Measurements from ENCODE around the gene TMEM258.

The TMEM258 gene

DNA sequence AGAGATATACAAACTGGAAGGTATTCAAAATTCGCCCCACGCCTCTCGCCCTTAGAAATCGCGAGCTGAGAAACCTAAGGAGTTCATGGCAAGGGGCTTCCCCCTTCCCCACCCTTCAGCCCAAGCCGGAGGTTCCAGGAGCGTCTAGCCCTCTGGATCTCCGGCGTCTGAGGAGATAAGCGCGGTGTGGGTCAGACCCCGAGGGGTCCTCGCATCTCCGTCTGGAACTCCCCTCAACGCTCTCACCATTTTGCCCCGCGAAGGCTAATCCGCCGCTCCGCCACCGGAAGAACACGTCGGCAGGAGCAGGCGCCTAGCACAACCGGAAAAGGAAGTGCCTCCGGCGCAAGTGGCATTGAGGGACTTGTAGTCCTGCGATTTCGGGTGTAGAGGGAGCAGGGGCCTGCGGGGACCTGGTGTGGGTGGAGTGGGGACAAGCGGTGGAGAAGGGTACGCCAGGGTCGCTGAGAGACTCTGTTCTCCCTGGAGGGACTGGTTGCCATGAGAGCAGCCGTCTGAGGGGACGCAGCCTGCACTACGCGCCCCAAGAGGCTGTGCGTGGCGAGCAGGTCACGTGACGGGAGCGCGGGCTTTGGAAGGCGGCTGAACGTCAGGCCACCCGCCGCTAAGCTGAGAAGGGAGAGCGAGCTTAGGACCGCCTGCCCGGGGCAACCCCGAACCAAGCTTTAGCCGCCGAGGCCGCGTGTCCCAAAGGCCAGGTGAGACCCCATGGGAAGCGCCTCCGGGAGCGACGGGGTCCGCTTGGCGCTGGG is at the start of gene TMEM258, which contains the start of gene FEN1:
Gene TMEM258 (minus strand): TSS at position 290 of the 773 bp plus-strand sequence. CDS start 41 bp downstream, at position 249.
Gene FEN1 (plus strand): TSS at position 602 of the 773 bp plus-strand sequence. CDS start 2,451 bp downstream, outside the sequence.
- H4K20me1 ChIP-seq (ENCODE audit: insufficient read depth, low read length), result no peaks in the 10 kb centered on the region
- H3K9me2 ChIP-seq (ENCODE audit: low read depth, low read length), result no peaks in the 10 kb centered on the region
- peaks cover 4% of the 10 kb centered on the region; the same call in 1 of the 2 replicates for H3F3A ChIP-seq (ENCODE audit: insufficient read depth, low read length)
- H3K27me3 ChIP-seq (ENCODE audit: insufficient read depth, low read length), result no peaks in the 10 kb centered on the region
- peak within 1 kb of the TSS; percentile 83 for H3K27ac ChIP-seq (ENCODE audit: low read depth, low read length, poor library complexity, severe bottlenecking)
- H3K9ac ChIP-seq (ENCODE audit: low read length), result peak within 1 kb of the TSS; percentile 81
- peaks cover 40% of the 10 kb centered on the region for H3K79me2 ChIP-seq (ENCODE audit: insufficient read depth, low read length)
- peak within 1 kb of the TSS; percentile 95 for H3K4me3 ChIP-seq (ENCODE audit: low read depth, low read length, poor library complexity, severe bottlenecking)
- no peaks in the 10 kb centered on the region for H3K9me3 ChIP-seq (ENCODE audit: low read length)
- no peak for TF ChIP-seq EZH2 (IDR thresholded peaks at IDR 0.05; ENCODE audit: borderline replicate concordance, low read length)
- TF ChIP-seq, protein P1, sequence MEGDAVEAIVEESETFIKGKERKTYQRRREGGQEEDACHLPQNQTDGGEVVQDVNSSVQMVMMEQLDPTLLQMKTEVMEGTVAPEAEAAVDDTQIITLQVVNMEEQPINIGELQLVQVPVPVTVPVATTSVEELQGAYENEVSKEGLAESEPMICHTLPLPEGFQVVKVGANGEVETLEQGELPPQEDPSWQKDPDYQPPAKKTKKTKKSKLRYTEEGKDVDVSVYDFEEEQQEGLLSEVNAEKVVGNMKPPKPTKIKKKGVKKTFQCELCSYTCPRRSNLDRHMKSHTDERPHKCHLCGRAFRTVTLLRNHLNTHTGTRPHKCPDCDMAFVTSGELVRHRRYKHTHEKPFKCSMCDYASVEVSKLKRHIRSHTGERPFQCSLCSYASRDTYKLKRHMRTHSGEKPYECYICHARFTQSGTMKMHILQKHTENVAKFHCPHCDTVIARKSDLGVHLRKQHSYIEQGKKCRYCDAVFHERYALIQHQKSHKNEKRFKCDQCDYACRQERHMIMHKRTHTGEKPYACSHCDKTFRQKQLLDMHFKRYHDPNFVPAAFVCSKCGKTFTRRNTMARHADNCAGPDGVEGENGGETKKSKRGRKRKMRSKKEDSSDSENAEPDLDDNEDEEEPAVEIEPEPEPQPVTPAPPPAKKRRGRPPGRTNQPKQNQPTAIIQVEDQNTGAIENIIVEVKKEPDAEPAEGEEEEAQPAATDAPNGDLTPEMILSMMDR (IDR thresholded peaks at IDR 0.05; ENCODE audit: low read length), result no peak
- peak within 1 kb of the TSS; percentile 67 for H3K4me2 ChIP-seq (ENCODE audit: low read length)
- peaks cover 42% of the 10 kb centered on the region for H3K4me1 ChIP-seq (ENCODE audit: insufficient read depth, low read length, severe bottlenecking)
- peaks cover 56% of the 10 kb centered on the region for H3K36me3 ChIP-seq (ENCODE audit: insufficient read depth, low read length)
- H2AFZ ChIP-seq (ENCODE audit: low read length), result no peak within 1 kb of the TSS

DNA sequence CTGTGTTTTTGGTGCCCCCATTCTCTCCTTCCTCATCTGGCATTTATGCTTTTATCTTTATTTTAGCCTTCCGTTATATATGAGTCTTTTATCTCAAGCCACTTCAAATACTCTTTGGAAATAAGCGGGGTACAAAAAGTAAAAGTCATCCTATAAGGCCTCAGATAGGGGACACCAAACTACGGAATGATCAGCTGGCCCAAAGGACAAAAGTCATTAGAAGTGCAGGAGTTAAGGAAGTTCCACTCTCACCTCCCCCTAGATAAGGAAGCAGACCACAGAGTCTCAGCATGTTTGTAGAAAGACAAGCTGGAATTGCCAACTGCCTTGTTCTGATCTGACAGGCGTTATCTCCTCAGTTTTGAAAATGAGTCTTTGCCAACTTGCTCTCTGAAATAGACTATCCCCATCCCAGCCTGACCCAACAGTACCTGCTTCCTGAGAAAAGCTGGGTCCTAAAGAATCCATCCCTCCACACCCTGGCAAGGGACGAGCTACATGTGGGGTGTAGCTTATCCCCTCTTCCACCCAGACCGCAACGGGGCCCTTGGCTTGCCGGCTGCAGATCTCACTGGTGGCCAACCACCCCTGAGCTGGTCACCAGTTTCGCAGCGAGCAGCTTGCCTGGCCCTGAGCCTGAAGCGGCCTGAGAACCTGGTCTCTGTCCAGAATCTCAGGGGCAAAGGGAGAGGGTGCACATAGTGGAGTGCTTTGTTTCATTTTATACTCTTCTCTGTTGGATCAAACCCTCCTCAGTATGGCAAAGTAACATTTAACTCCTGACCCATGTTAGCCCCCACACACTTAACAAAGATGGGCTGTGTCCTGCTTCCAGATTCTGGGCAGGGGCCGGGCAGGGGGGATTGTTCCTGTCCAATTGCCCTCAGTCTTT is 49.5 kb upstream of the TMEM258 start:
- no peak overlapping the region for H3K4me3 ChIP-seq (ENCODE audit: low read depth, low read length, poor library complexity, severe bottlenecking)
- no peak overlapping the region for H3K4me2 ChIP-seq (ENCODE audit: low read length)
- H4K20me1 ChIP-seq (ENCODE audit: insufficient read depth, low read length), result no peaks in the 10 kb centered on the region
- H3K27ac ChIP-seq (ENCODE audit: low read depth, low read length, poor library complexity, severe bottlenecking), result no peak overlapping the region
- H3K9me3 ChIP-seq (ENCODE audit: low read length), result no peaks in the 10 kb centered on the region
- H3F3A ChIP-seq (ENCODE audit: insufficient read depth, low read length), result no peaks in the 10 kb centered on the region
- no peaks in the 10 kb centered on the region for H3K27me3 ChIP-seq (ENCODE audit: insufficient read depth, low read length)
- no peak overlapping the region for H3K9ac ChIP-seq (ENCODE audit: low read length)
- no peaks in the 10 kb centered on the region for H3K9me2 ChIP-seq (ENCODE audit: low read depth, low read length)
- no peaks in the 10 kb centered on the region for H3K4me1 ChIP-seq (ENCODE audit: insufficient read depth, low read length, severe bottlenecking)
- no peak overlapping the region for H2AFZ ChIP-seq (ENCODE audit: low read length)
- H3K36me3 ChIP-seq (ENCODE audit: insufficient read depth, low read length), result peaks cover 57% of the 10 kb centered on the region
- TF ChIP-seq EZH2 (IDR thresholded peaks at IDR 0.05; ENCODE audit: borderline replicate concordance, low read length), result no peak
- TF ChIP-seq, protein P1 (IDR thresholded peaks at IDR 0.05; ENCODE audit: low read length), result no peak
- no peaks in the 10 kb centered on the region for H3K79me2 ChIP-seq (ENCODE audit: insufficient read depth, low read length)

DNA sequence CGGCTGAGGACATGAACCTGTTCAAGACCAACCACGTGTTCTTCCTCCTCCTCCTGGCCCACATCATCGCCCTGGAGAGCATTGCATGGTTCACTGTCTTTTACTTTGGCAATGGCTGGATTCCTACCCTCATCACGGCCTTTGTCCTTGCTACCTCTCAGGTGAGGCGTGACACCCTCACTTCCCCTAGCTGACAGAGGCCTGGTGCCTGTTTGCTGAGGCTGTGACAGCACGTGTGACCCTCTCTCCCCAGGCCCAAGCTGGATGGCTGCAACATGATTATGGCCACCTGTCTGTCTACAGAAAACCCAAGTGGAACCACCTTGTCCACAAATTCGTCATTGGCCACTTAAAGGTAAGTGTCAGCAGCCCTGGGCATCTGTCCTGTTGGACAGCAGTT is 48.0 kb upstream of the TMEM258 start:
- Histone ChIP-seq H3K4me1 (ENCODE audit: insufficient read depth, low read length, severe bottlenecking) (peaks cover 2% of the 10 kb centered on the region), H3K79me2 (ENCODE audit: insufficient read depth, low read length) (no peaks in the 10 kb centered on the region), H3F3A (ENCODE audit: insufficient read depth, low read length) (no peaks in the 10 kb centered on the region), H3K9me2 (ENCODE audit: low read depth, low read length) (no peaks in the 10 kb centered on the region), H3K9ac (ENCODE audit: low read length) (no peak overlapping the region), H3K9me3 (ENCODE audit: low read length) (no peaks in the 10 kb centered on the region), H3K4me3 (ENCODE audit: low read depth, low read length, poor library complexity, severe bottlenecking) (no peak overlapping the region), H3K27ac (ENCODE audit: low read depth, low read length, poor library complexity, severe bottlenecking) (no peak overlapping the region), H2AFZ (ENCODE audit: low read length) (no peak overlapping the region), H3K36me3 (ENCODE audit: insufficient read depth, low read length) (peaks cover 51% of the 10 kb centered on the region), H3K4me2 (ENCODE audit: low read length) (no peak overlapping the region), H4K20me1 (ENCODE audit: insufficient read depth, low read length) (no peaks in the 10 kb centered on the region), H3K27me3 (ENCODE audit: insufficient read depth, low read length) (no peaks in the 10 kb centered on the region)
- TF ChIP-seq, protein P1 (IDR thresholded peaks at IDR 0.05; ENCODE audit: low read length), result no peak
- no peak for TF ChIP-seq EZH2 (IDR thresholded peaks at IDR 0.05; ENCODE audit: borderline replicate concordance, low read length)

All from OCI-LY1 (cell line).